ENCODE data around the gene MSTN. TPM values are rescaled to one million over a fixed set of nuclear protein-coding genes. Genes with fewer than 3 reads are reported as not detected.
"Not testable (repeated sequence)": the region's sequence is repeated elsewhere in the genome, so short reads cannot be mapped to it uniquely, and the experiment has no call there.

MSTN gene
- total and polyA plus RNA-seq, 7 donors: 0.08 to 6.6 (median 0.56) TPM

DNA sequence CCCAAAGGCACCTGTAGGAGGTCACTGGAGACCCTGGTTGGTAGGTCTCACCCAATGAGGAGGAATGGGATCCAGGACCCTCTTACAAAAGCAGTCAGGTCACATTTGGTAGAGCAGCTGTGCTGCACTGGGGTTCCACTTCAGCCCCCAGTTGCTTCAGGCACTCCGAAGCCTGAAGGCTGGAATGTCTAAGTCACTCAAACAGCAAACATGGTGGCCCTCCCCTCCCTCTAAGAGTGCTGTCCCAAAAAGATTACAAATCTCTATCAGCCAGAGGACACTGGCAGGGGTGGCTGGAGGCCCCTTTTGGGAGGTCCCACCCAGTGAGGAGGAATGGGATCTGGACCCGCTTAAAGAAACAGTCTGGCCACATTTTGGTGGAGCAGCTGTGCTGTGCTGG lies 17.7 kb downstream of the MSTN start:
- Histone ChIP-seq H3K27ac (no peak overlapping the region), H3K4me3 (no peak overlapping the region), H3K27me3 (ENCODE audit: insufficient read depth in 3 of 3, low read length in 2 of 3) (no peaks in the 10 kb centered on the region), H3K9me3 (no peaks in the 10 kb centered on the region), H3K36me3 (ENCODE audit: insufficient read depth in 1 of 2, low read depth in 1 of 2) (no peaks in the 10 kb centered on the region), H3K4me1 (no peaks in the 10 kb centered on the region)
- WGBS, 3 donors: 98 to 100% (median 99%) methylated on average over 2 of the region's 2 CpGs
- intact Hi-C loops (cut with DNase I): no loop called here
- DNase-seq: no peak
- ATAC-seq: no peak
- TF ChIP-seq, protein P1, sequence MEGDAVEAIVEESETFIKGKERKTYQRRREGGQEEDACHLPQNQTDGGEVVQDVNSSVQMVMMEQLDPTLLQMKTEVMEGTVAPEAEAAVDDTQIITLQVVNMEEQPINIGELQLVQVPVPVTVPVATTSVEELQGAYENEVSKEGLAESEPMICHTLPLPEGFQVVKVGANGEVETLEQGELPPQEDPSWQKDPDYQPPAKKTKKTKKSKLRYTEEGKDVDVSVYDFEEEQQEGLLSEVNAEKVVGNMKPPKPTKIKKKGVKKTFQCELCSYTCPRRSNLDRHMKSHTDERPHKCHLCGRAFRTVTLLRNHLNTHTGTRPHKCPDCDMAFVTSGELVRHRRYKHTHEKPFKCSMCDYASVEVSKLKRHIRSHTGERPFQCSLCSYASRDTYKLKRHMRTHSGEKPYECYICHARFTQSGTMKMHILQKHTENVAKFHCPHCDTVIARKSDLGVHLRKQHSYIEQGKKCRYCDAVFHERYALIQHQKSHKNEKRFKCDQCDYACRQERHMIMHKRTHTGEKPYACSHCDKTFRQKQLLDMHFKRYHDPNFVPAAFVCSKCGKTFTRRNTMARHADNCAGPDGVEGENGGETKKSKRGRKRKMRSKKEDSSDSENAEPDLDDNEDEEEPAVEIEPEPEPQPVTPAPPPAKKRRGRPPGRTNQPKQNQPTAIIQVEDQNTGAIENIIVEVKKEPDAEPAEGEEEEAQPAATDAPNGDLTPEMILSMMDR (IDR thresholded peaks at IDR 0.05): no peak

DNA sequence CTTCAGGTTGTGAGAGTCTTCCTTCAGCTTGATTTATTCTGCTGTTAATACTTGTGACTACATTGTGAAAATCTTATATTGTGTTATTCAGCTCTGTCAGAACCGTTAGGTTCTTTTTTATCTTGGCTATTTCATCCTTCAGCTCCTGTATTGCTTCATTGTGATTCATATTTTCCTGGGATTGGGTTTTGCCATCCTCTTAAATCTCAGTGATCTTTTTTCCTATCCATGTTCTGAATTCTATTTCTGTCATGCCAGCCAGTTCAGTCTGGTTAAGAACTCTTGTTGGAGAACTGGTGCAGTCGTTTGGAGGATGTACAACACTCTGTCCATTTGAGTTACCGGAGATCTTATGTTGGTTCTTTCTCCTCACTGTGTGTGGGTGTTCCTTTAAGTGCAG lies 19.1 kb downstream of the MSTN start:
- intact Hi-C loops (cut with DNase I): no loop called here
- Histone ChIP-seq H3K27ac (no peak overlapping the region), H3K36me3 (ENCODE audit: insufficient read depth in 1 of 2, low read depth in 1 of 2) (no peaks in the 10 kb centered on the region), H3K27me3 (ENCODE audit: insufficient read depth in 3 of 3, low read length in 2 of 3) (no peaks in the 10 kb centered on the region), H3K4me3 (no peak overlapping the region), H3K4me1 (no peaks in the 10 kb centered on the region), H3K9me3 (no peaks in the 10 kb centered on the region)
- TF ChIP-seq, protein P1 (IDR thresholded peaks at IDR 0.05): no peak
- no peak for ATAC-seq
- 82 to 90% (median 82%) methylated on average over 3 of the region's 3 CpGs for WGBS, 3 donors
- DNase-seq: no peak

DNA sequence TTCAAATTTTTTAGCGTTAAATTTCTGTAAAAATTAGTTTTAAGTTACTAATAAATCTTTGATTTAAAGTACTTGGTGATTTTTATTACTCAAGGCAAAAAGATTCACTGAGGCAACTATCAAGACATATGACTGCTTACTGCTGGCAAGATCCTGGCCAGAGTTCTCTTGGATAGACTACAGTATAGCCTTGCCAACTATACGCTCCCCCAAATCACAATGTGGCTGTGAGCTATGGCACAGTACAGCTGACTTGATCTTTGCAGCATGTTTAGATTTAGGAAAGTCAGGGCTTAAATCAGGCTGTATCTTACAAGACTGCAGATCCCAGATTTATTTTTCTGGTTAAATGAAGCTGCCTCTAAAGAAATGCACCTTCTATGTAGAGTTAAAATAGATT lies 26.5 kb downstream of the MSTN start:
- H3K9me3 ChIP-seq: no peaks in the 10 kb centered on the region
- H3K27ac ChIP-seq: no peak overlapping the region
- no peak for ATAC-seq
- intact Hi-C loops (cut with DNase I): no loop called here
- no peak overlapping the region for H3K4me3 ChIP-seq
- TF ChIP-seq, protein P1 (IDR thresholded peaks at IDR 0.05): no peak
- WGBS, 3 donors: 60 to 80% (median 66%) methylated on average over 2 of the region's 2 CpGs
- H3K36me3 ChIP-seq (ENCODE audit: insufficient read depth in 1 of 2, low read depth in 1 of 2): no peaks in the 10 kb centered on the region
- peaks cover 9% of the 10 kb centered on the region for H3K4me1 ChIP-seq
- no peaks in the 10 kb centered on the region for H3K27me3 ChIP-seq (ENCODE audit: insufficient read depth in 3 of 3, low read length in 2 of 3)
- DNase-seq: no peak

DNA sequence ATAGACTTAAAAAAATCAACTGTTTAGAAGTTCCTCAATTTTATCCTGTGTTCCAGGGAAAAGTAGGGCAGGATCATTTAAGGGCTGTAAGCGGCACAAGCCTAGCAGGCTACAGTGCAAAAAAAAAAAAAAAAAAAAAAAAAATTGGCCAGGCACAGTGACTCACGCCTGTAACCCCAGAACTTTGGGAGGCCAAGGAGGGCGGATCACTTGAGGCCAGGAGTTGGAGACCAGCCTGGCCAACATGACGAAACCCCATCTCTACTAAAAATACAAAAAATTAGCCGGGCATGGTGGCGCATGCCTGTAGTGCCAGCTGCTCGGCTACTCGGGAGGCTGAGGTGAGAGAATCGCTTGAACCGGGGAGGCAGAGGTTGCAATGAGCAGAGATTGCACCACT lies 28.1 kb downstream of the MSTN start:
- H3K27ac ChIP-seq; H3K27me3 ChIP-seq (ENCODE audit: insufficient read depth in 3 of 3, low read length in 2 of 3); H3K9me3 ChIP-seq; intact Hi-C loops (cut with DNase I); H3K4me1 ChIP-seq; H3K4me3 ChIP-seq; H3K36me3 ChIP-seq (ENCODE audit: insufficient read depth in 1 of 2, low read depth in 1 of 2): not testable (repeated sequence)
- DNase-seq (peak in 1 of 2 donors; percentile 61), ATAC-seq (peak in 3 of 4 donors; percentile 47 to 74 (median 51))
- WGBS, 3 donors: 52 to 72% (median 63%) methylated on average over 10 of the region's 10 CpGs

DNA sequence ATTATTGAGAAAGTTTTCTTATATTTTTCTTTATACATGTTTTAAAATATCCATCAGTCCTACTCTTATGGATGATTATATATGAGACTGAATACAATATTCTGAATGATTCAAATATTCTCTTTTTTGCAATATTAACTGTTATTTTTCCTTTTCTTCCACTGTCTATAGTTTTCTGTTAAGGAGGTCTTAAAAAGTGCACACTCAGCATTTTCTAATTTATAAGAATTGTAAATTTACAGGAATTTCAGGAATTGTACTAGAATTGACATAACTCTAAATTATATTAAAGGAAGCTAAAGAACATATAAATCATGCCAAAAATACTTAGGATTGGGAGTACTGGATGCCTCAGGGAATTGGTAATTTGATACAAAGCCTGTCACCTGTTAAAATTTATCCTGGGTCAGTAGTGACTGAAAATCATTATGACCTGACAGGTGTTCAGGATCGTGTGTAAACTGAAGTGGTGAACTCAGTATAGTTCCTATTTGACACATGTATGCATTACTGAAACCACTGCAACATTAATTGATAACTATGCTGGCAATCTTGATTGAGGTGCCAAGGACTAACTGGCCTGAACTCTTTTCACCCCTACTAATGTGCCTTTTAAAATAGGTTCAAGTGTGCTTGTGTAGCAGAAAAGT lies 30.4 kb downstream of the MSTN start:
- intact Hi-C loops (cut with DNase I): no loop called here
- ATAC-seq: peak in 1 of 4 donors; percentile 48

More for the DNA sequence above, 30.4 kb downstream of the MSTN start:
- peaks cover 9% of the 10 kb centered on the region for H3K4me1 ChIP-seq
- TF ChIP-seq, protein P1 (IDR thresholded peaks at IDR 0.05): no peak
- no peak for DNase-seq
- no peaks in the 10 kb centered on the region for H3K36me3 ChIP-seq (ENCODE audit: insufficient read depth in 1 of 2, low read depth in 1 of 2)
- whole genome bisulfite sequencing, 3 donors: 9 to 15% (median 10%) methylated on average over 1 of the region's 1 CpG
- H3K9me3 ChIP-seq: no peaks in the 10 kb centered on the region
- H3K27ac ChIP-seq: no peak overlapping the region
- H3K4me3 ChIP-seq: no peak overlapping the region
- no peaks in the 10 kb centered on the region for H3K27me3 ChIP-seq (ENCODE audit: insufficient read depth in 3 of 3, low read length in 2 of 3)
